GM23248 (cell line): ENCODE results near the gene THEM4.

Source experiments
- EZH2 ChIP-seq: fragments of 200-600 bp; sonication (generic); IDR thresholded peaks from 2 replicates; pipeline ENCODE4 v1.6.1; 2018; ENCODE audit warnings: antibody characterized with exemption, mild to moderate bottlenecking; ENCODE audit not compliant: insufficient read depth, poor library complexity, severe bottlenecking
- EZH2phosphoT487 ChIP-seq: fragments of 200-600 bp; sonication (generic); IDR thresholded peaks from 2 replicates; pipeline ENCODE4 v1.6.1; 2018; ENCODE audit warnings: antibody characterized with exemption, moderate library complexity, mild to moderate bottlenecking, low read depth; ENCODE audit not compliant: insufficient read depth

DNA sequence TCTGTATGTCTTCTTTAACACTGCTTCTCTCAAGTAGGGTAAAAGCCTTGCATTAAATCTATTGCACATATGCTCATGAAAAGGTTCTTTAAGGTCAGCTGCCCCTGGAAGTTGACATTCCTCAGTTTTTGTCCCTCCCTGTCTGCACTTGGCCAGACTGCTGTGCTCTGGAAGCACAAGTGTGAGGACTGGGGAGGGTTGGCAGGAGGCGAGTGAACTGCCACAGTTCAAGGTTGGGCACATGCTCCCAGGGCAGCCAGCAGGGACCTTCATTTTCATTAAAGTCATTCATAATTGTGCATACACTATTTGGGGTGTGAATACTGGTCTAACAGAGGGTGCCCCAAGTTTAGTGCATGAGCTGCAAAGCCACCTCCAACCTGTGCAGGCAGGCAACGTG, 44.9 kb downstream of the THEM4 start:
- TF ChIP-seq EZH2phosphoT487: no peak
- TF ChIP-seq EZH2: no peak
